GM19023 (cell line): ENCODE results near the gene F3.
A peak's percentile ranks its signal among the peaks of the same experiment; 100 is the strongest.

ENCODE experiments used
- ATAC-seq: cut with Tn5 transposase; IDR thresholded peaks from one replicate; pipeline ENCODE4 v1.9.1; 2021; ENCODE audit warnings: mild to moderate bottlenecking, moderate library complexity; ENCODE audit not compliant: unreplicated experiment

F3 gene

DNA sequence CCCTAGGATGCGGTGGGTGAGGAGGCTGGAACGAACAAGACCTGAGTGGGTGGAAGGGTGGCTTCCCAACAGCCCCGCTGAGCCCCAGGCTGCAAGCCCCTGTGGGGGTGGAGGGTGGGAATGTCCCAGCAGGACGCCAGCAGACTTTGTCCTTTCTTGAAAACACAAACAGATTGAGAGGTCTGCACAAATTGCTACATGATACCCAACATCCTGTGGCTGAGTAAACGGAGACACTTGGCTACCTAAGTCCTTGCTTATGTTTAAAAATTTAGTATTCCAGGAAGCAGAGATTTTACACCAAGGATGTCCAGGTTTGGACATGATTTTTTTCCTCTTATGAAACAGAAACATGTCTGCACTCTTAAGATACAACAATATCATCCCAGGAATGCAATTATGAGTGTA is 11.8 kb upstream of the F3 start:
- no peak for ATAC-seq

DNA sequence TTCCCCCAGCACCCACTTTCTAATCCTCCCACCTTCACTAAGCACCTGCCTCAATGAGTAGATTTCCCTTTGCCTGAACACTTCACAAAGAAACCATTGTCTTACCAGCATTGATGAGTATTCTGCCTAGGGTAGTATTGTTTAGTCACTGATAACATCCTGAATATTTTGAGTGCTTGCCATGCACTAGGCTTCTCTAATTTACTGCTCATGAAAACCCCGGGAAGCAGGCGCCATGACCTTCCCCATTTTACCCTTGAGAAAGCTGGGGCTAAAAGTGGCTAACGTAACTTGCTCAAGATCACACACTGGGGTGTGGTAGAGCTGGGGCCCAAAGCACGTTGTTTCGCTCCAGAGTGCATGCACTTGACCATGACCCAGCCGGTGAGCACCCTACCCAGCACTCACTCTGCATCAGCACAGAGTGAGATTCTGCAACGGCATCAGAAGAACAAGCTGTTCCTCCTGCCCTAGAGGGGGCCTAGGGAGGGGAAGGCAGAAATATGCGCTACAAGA is 10.6 kb upstream of the F3 start:
- ATAC-seq, result no peak

GRCh38 chr1:94551449-94551848 is 9.9 kb upstream of the F3 start:
- no peak for ATAC-seq

DNA sequence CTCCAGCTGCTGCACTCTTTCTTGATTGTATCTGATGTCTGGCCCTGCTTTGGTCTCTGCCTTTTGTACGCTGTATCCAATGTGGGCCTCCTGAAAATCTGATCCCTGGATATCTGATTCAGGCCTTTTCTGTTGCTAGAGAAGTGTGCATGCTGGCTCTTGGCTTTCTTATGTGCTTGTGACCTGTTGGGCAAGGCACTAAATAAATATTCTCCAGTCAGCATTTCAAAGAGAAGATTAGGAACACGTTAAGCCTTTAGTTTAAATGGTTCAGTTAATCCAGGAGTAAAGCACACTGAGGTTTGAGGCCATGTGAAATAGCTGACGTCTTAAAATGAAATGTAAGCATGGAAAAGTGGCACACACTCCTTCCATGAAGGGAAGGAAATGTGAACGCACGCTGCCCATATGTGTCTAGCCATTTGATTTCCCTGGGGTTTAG is 9.3 kb upstream of the F3 start:
- ATAC-seq, result no peak

DNA sequence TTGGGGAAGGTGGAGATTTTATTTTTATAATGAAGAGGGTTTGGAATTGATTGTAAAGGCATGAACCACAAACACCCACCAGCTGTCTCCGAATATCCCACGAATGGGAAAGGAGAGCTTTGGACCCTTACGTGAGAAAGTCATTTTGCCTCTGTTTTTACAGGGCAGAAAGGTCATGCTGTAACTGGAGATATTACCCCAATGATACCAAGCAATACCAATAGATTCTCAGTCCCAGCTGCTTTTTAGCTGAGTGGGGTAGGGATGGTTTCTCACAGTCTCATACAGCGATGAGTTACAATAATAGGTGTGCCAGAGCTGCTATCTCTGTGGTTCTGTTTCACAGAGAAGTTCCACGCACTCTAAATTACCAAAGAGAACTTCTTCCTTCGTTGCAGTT is 8.8 kb upstream of the F3 start:
- ATAC-seq, result no peak

DNA sequence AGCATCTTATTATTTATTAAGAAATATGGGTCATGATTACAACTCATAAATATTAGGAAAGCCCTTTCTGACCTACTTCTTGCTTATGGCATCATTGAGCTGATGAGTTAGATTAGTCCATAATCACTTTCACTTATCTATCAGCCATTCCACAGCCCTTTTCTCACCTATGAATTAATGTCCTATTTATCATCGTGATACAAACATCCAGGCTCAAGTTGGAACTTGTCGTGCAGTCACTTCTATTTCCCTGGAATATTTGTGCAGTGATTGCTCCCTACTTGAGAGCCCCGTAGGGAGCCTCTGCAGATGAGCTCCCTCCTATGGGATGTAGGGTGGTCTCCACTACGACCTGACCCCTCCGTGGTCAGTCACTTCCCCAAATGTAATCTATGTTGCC is 8.1 kb upstream of the F3 start:
- ATAC-seq, result no peak

DNA sequence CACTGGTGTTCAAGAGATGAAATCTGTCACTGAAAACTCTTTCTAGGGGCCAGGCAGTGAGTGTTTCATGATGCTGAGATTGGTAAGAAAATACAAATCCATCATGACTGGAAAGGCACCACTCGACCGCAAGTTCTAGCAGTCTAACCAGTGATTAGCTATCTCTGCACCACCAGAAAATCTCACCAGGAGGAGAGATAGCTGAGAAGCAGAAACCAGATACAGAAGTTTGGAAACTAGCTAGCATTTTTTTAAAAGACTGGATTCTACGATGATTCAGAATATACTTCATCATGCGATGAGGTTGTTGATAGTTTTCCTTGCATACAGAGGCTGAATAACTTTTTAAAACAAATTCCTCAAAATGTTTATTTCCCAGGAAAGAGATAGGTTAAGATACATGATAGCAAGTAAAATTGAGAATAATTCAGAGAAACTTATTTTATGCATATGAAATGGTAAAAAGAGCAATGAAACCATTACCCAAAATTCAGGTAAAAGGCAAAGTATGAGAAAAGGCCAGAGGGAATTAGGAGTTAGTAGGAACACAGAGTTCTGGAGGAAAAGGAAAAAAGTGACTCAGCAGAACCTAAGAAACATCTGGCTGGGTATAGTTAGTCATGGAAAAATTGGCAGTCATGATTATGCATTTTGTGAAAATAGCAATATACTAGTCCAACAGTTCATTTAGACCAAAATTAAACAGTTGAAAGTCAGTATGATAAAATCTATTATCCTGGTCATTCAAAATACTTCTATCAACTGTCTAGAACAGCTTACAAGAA is 3.3 kb upstream of the F3 start:
- no peak for ATAC-seq

DNA sequence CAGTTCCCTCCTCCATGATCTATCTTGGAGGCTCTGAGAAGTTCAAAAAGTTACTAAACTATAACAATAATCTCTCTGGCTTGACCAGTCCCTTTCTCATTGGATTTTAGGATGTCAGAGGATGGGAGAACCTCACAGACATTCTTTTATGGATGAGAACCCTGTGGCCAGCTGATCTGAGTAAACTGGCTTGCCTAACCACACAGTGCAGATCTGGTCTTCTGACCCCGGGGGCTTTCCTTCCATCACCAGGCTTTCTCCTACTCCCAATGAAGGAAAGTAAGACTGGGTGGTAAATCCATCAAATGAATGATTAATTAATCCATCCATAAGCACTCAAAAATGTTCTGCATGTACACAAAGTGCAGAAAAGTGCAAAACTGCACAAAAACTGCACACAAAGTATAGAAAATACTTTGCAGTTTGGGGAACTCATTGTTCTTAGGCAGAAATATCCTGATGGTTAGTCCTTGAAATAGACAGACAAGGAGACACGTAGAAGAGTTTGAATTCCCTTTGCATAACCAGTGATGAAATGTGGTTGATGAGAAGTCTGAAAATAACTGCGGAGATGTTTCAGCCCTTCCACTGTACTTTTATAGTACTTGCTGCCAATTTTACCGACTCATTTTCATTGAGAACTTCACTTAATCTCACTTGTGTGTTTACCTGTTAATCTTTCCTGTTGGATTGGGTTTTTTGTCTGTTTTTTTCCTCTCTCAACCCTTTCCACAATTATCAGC is 2.5 kb upstream of the F3 start:
- ATAC-seq, result no peak

- ATAC-seq, result no peak
Observed at GRCh38 chr1:94543001-94543400, 1.4 kb upstream of the F3 start.

- ATAC-seq, result peak; percentile 24
Observed at GRCh38 chr1:94542088-94542870, 720 bp upstream of the F3 start.

GRCh38 chr1:94540440-94541245 is 916 bp downstream of the F3 start:
- no peak for ATAC-seq

- no peak for ATAC-seq
Observed at GRCh38 chr1:94539496-94539895, 2.1 kb downstream of the F3 start.

DNA sequence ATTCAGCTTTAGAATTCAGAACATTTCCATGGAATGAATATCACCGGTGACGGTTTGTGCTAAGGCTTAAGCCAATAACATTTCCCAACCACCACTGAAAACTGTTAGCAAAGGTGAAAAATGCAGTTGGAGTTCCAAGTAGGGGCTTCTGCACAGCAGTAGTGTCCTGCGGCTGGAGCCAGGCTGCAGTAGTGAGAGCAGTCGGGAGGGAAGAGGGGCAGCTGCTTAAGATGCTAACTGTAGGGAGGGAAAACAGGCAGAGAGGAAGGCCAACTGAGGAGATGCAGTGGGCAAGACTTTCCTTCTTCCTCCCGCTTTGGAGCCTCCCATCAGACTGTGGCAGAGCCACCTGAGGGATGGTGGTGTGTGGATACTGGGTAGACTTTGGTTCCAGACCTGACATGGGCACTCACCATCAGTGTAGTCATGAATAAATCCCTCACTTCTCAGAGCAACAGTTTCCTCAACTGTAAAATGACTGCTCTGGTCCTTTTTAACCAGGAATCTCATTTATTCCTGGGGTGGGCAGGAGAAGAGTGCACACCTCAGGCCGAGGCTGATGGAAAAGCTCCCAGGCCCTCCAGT is 3.2 kb downstream of the F3 start:
- ATAC-seq, result no peak

- ATAC-seq, result no peak
Observed at GRCh38 chr1:94537254-94537653, 4.3 kb downstream of the F3 start.

DNA sequence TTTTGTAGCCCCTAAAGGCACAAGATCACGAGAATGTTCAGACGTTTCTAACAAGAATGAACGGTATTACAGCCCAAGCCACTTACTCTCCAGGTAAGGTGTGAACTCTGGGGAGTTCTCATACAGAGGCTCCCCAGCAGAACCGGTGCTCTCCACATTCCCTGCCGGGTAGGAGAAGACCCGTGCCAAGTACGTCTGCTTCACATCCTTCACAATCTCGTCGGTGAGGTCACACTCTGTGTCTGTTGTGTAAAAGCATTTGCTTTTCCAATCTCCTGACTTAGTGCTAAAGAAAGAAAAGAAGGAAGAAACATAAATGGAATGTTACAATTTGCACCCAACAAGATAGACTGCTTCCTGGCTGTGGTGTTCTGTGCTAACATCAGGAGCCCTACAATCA is 5.7 kb downstream of the F3 start:
- no peak for ATAC-seq

DNA sequence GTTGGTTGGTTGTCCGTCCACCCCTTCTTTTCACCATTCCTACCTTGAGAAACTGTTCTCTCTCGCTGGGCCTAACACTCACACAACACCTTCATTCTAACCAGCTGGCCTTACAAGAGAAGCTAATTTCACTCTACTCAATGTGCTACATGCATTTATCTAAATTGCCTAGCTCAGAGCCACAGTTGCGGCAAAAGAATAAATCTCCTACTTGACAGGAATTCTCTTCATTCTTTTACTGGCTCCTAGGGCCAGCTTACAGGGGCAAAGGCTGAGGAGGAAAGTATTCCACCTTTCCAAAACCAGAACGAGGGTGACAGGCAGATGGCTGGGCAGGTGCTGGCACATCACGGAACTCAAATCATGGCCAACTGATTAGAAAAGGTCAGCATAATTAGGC is 6.5 kb downstream of the F3 start:
- ATAC-seq, result no peak

DNA sequence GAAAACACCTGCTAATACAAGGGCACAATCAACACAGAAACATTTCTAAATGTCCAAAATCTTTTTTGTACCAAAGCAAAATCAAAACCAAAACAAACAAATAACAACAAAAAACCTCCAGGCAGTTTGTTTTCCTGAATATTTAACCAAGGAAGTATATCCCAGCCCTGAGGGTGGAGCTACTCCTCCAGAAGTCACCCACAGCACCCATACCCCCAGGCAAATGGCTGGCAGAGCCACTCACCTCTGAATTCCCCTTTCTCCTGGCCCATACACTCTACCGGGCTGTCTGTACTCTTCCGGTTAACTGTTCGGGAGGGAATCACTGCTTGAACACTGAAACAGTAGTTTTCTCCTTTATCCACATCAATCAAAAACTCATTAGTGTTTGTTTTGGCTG is 9.5 kb downstream of the F3 start:
- no peak for ATAC-seq

DNA sequence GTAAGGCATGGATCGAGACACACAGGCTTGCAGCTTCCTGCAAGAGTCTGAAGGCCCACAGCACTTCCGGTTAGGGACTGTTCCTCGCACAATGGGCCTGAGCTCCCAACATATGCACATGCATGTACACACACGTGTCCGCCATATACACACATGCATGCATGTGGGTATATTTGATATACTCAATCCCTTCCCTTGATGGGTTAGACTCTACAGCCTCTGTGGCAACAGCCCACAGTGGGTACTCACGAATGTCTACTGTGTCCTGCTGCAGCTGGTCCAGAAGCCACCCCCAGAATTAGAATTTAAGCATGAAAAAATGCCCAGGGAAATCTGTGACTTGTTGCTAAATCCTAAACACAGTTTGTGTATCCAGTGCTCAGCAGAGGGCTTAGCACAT is 9.9 kb downstream of the F3 start:
- no peak for ATAC-seq

DNA sequence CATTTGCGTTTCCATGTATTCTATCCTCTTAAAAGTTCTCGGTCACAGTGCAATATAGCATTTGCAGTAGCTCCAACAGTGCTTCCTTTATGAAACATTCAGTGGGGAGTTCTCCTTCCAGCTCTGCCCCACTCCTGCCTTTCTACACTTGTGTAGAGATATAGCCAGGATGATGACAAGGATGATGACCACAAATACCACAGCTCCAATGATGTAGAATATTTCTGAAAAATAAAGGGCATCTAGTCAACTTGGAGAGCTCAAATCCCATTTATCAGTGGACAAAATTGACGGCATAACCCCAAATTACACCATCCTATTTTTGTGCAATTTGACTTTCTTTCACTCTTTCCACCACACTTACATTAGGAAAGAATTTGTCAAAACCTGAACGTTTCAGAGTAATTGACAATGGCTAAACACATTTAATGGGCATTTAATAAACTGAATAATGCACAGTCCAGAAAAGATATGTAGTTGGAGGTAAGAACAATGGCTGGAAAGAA is 11.1 kb downstream of the F3 start:
- ATAC-seq, result no peak

- ATAC-seq, result no peak
Observed at GRCh38 chr1:94529416-94529815, 12.1 kb downstream of the F3 start.
